PC-9 (cell line): ENCODE measurements around the gene CCL25. TPM values are rescaled to one million over a fixed set of nuclear protein-coding genes. Genes with fewer than 3 reads are reported as not detected.
A peak's percentile ranks its signal among the peaks of the same experiment; 100 is the strongest.

ENCODE experiments used
- BruUV-seq: library from RNA; stranded (reverse); fragments of 400-500 nt; replicated peaks from 2 replicates; lab custom pipeline; 2021; lab: Mats Ljungman, UMichigan
- CTCF ChIA-PET: fragments of 300-600 bp; sonication (Branson Sonifier 250); formaldehyde crosslinking; loops from one replicate; lab custom pipeline; 2022; ENCODE audit warnings: antibody characterized with exemption; lab: Charles Lee
- POLR2A ChIA-PET: fragments of 300-600 bp; sonication (Branson Sonifier 250); formaldehyde crosslinking; loops from one replicate; lab custom pipeline; 2022; ENCODE audit warnings: antibody characterized with exemption; ENCODE audit not compliant: unreplicated experiment; lab: Charles Lee
- DNase-seq, 2 experiments: peaks; one replicate each; pipeline versions ENCODE4 v3.0.0 to v3.0.0-alpha.2; 2015 to 2022; ENCODE audit warnings: mixed read lengths in 1 of 2
- H2AFZ ChIP-seq: fragments of 200-600 bp; sonication (generic); 2 replicates; pipeline ENCODE4 v1.8.1; 2017; ENCODE audit warnings: antibody characterized with exemption
- H3F3A ChIP-seq: fragments of 200-600 bp; sonication (generic); 2 replicates; pipeline ENCODE4 v1.8.1; 2017; ENCODE audit warnings: antibody characterized with exemption, mild to moderate bottlenecking, low read depth; ENCODE audit not compliant: insufficient read depth
- H3K27ac ChIP-seq: fragments of 200-600 bp; sonication (generic); 2 replicates; pipeline ENCODE4 v1.6.1; 2016; ENCODE audit warnings: mixed run types
- H3K27me3 ChIP-seq: fragments of 200-600 bp; sonication (generic); 2 replicates; pipeline ENCODE4 v1.6.1; 2016; ENCODE audit warnings: low read depth, mixed run types; ENCODE audit not compliant: insufficient read depth
- H3K36me3 ChIP-seq: fragments of 200-600 bp; sonication (generic); 2 replicates; pipeline ENCODE4 v1.6.1; 2016; ENCODE audit warnings: low read depth, mixed run types
- H3K4me1 ChIP-seq: fragments of 200-600 bp; sonication (generic); replicated peaks from 2 replicates; pipeline ENCODE4 v1.6.1; 2016; ENCODE audit warnings: mixed run types; ENCODE audit not compliant: insufficient read depth
- H3K4me2 ChIP-seq: fragments of 200-600 bp; sonication (generic); 2 replicates; pipeline ENCODE4 v1.6.1; 2017; ENCODE audit warnings: mixed run types
- H3K4me3 ChIP-seq: fragments of 200-600 bp; sonication (generic); 2 replicates; pipeline ENCODE4 v1.6.1; 2016; ENCODE audit warnings: mixed run types
- H3K79me2 ChIP-seq: fragments of 200-600 bp; sonication (generic); 2 replicates; pipeline ENCODE4 v1.6.1; 2017; ENCODE audit warnings: low read depth, mixed run types
- H3K9me2 ChIP-seq: fragments of 200-600 bp; sonication (generic); 2 replicates; pipeline ENCODE4 v1.8.1; 2017; ENCODE audit warnings: mild to moderate bottlenecking; ENCODE audit not compliant: insufficient read depth
- H3K9me3 ChIP-seq: fragments of 200-600 bp; sonication (generic); 2 replicates; pipeline ENCODE4 v1.8.1; 2016; ENCODE audit warnings: low read depth; ENCODE audit not compliant: insufficient read depth
- H4K20me1 ChIP-seq: fragments of 200-600 bp; sonication (generic); 2 replicates; pipeline ENCODE4 v1.8.1; 2017; ENCODE audit not compliant: insufficient read depth
- EZH2 ChIP-seq: fragments of 200-600 bp; sonication (generic); IDR thresholded peaks from 2 replicates; pipeline ENCODE4 v1.8.0; 2017; ENCODE audit warnings: antibody characterized with exemption, low read depth
- intact Hi-C: fragments of 100-400 bp; cut with micrococcal nuclease; formaldehyde crosslinking; loops from one replicate; pipeline ENCODE4 v1.10.0; 2022; ENCODE audit not compliant: unreplicated experiment
- total RNA-seq: library from RNA; stranded (reverse); gene quantifications from 2 replicates; pipeline ENCODE4 v1.2.3, GENCODE V29; 2021
- TF ChIP-seq, protein P1 (sequence below): fragments of 200-600 bp; sonication (generic); conservative IDR thresholded peaks from 2 replicates; pipeline ENCODE4 v1.6.1; 2017; ENCODE audit warnings: mixed run types, antibody characterized with exemption, mild to moderate bottlenecking, moderate library complexity

CCL25 gene
- total RNA-seq, 1 experiment from 2014 or later: not detected

- H3K27me3 ChIP-seq: 0 out of 2 replicates have a peak, but pooled peaks cover 13% of the 10 kb centered on the region
- H3K79me2 ChIP-seq: no peaks in the 10 kb centered on the region
- peak; percentile 44 to 47 for DNase-seq
- no peaks in the 10 kb centered on the region for H4K20me1 ChIP-seq
- no peaks in the 10 kb centered on the region for H3K9me3 ChIP-seq
- H3K36me3 ChIP-seq: no peaks in the 10 kb centered on the region
- intact Hi-C loops: no loop called here
- peak overlapping the region; percentile 47 for H3K4me2 ChIP-seq
- ChIA-PET CTCF (interaction anchor here (0.6 kb wide), 1 partner anchor 467 kb away, joined by 4 read pairs; no protein-coding TSS in a partner anchor), POLR2A (no interaction called here)
- no peak overlapping the region for H3K27ac ChIP-seq
- H3K9me2 ChIP-seq: no peaks in the 10 kb centered on the region
- no peak overlapping the region for H2AFZ ChIP-seq
- H3K4me3 ChIP-seq: no peak overlapping the region
- BruUV-seq: no TSS peak
- peaks cover 10% of the 10 kb centered on the region; the same call in 1 of the 2 replicates for H3K4me1 ChIP-seq
- no peaks in the 10 kb centered on the region; the same call in 1 of the 2 replicates for H3F3A ChIP-seq
- no peak for TF ChIP-seq EZH2
- TF ChIP-seq, protein P1, sequence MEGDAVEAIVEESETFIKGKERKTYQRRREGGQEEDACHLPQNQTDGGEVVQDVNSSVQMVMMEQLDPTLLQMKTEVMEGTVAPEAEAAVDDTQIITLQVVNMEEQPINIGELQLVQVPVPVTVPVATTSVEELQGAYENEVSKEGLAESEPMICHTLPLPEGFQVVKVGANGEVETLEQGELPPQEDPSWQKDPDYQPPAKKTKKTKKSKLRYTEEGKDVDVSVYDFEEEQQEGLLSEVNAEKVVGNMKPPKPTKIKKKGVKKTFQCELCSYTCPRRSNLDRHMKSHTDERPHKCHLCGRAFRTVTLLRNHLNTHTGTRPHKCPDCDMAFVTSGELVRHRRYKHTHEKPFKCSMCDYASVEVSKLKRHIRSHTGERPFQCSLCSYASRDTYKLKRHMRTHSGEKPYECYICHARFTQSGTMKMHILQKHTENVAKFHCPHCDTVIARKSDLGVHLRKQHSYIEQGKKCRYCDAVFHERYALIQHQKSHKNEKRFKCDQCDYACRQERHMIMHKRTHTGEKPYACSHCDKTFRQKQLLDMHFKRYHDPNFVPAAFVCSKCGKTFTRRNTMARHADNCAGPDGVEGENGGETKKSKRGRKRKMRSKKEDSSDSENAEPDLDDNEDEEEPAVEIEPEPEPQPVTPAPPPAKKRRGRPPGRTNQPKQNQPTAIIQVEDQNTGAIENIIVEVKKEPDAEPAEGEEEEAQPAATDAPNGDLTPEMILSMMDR: no peak
Measured at GRCh38 chr19:8085598-8086408, 33.2 kb downstream of the CCL25 start.

DNA sequence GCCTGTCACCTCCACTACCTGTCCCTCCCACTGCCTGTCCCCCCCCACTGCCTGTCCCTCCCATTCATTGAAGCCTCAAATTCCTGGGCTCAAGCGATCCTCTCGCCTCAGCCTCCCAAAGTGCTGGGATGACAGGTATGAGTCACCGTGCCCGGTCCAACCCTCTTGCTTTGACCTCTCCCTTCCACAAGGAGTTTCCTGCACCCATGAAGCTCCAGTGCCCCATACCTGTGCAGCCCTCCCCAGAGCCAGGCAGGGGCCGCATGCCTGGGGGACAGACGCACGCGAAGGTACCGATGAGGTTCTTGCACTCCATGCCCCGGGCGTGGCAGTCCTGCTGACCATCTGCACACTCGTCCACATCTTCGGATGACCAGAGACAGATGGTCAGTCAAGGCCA, 34.3 kb downstream of the CCL25 start:
- no peaks in the 10 kb centered on the region for H3K36me3 ChIP-seq
- no peaks in the 10 kb centered on the region for H3F3A ChIP-seq
- no TSS peak for BruUV-seq
- peaks cover 19% of the 10 kb centered on the region; the same call in 1 of the 2 replicates for H3K27me3 ChIP-seq
- CTCF ChIA-PET: no interaction called here
- peaks cover 8% of the 10 kb centered on the region; the same call in 1 of the 2 replicates for H3K4me1 ChIP-seq
- no peak overlapping the region for H3K27ac ChIP-seq
- H3K9me3 ChIP-seq: no peaks in the 10 kb centered on the region
- no peak for TF ChIP-seq EZH2
- TF ChIP-seq, protein P1: no peak
- no peaks in the 10 kb centered on the region for H3K9me2 ChIP-seq
- H2AFZ ChIP-seq: no peak overlapping the region
- no peak overlapping the region for H3K4me2 ChIP-seq
- POLR2A ChIA-PET: no interaction called here
- intact Hi-C loops: no loop called here
- no peaks in the 10 kb centered on the region for H4K20me1 ChIP-seq
- H3K4me3 ChIP-seq: no peak overlapping the region
- no peak for DNase-seq
- H3K79me2 ChIP-seq: no peaks in the 10 kb centered on the region

- TF ChIP-seq, protein P1: no peak
- TF ChIP-seq EZH2: no peak
- Histone ChIP-seq H3K4me3 (no peak overlapping the region), H3K27me3 (peaks cover 19% of the 10 kb centered on the region; the same call in 1 of the 2 replicates), H3F3A (no peaks in the 10 kb centered on the region), H3K4me2 (no peak overlapping the region), H3K9me3 (no peaks in the 10 kb centered on the region), H3K4me1 (peaks cover 5% of the 10 kb centered on the region; the same call in 1 of the 2 replicates), H2AFZ (no peak overlapping the region), H4K20me1 (no peaks in the 10 kb centered on the region), H3K79me2 (no peaks in the 10 kb centered on the region), H3K27ac (no peak overlapping the region), H3K9me2 (no peaks in the 10 kb centered on the region), H3K36me3 (no peaks in the 10 kb centered on the region)
- no peak for DNase-seq
- CTCF ChIA-PET: interaction anchor here (0.7 kb wide), 1 partner anchor 182 kb away, joined by 17 read pairs; no protein-coding TSS in a partner anchor
- POLR2A ChIA-PET: no interaction called here
- BruUV-seq: no TSS peak
- intact Hi-C loops: no loop called here
Measured at GRCh38 chr19:8087876-8088275, 35.3 kb downstream of the CCL25 start.
